Suppressor macrophage (primary cell): ENCODE data around the gene RACGAP1.

Source experiments
- DNase-seq, 4 experiments: peaks; one replicate each; pipeline ENCODE4 v3.0.0-alpha.2; 2020 to 2022

Gene RACGAP1

GRCh38 chr12:49968471-49968870 is 56.8 kb downstream of the RACGAP1 start:
- DNase-seq: no peak

DNA sequence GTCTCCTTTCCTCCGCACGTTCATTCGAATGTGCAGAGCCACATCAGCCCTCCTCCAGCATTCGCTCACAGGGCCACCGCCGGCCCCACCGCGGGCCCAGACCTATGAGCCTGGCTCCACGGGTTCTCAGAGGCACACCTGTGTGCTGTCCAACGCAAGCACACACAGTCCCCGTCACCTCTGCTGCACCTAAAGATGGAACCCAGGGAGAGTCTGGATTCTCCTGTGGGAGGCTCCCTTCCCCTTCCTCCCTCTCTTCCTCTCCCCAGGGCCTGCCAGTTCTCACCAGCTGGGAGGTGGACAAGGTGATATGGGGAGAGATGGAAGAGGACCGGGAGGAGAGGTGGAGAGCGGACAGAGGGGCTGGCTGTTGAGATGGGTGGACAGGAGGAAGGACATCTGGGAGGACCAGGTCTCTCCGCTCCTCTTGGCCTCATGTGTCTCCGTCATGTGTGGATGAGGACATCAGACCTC is 57.5 kb downstream of the RACGAP1 start:
- no peak for DNase-seq

GRCh38 chr12:49967042-49967776 is 58.1 kb downstream of the RACGAP1 start:
- DNase-seq: peak; percentile 88 to 95 (median 94)

- DNase-seq: no peak
Measured at GRCh38 chr12:49966511-49967041, 58.7 kb downstream of the RACGAP1 start.

- no peak for DNase-seq
Measured at GRCh38 chr12:49965836-49966235, 59.5 kb downstream of the RACGAP1 start.

DNA sequence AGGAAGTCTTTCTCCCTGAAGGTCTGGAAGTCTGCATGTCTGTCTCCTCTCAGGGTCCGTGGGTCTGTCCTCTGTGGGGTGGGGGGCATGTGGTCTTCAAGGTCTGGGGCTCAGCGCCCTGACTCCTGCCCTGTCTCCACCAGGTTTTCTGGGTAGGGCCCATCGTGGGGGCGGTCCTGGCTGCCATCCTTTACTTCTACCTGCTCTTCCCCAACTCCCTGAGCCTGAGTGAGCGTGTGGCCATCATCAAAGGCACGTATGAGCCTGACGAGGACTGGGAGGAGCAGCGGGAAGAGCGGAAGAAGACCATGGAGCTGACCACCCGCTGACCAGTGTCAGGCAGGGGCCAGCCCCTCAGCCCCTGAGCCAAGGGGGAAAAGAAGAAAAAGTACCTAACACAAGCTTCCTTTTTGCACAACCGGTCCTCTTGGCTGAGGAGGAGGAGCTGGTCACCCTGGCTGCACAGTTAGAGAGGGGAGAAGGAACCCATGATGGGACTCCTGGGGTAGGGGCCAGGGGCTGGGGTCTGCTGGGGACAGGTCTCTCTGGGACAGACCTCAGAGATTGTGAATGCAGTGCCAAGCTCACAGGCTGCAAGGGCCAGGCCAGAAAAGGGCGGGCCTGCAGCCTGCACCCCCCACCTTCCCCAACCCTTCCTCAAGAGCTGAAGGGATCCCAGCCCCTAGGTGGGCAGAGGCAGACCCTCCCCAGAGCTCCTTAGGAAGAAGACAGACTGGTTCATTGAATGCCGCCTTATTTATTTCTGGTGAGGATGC is 60.3 kb downstream of the RACGAP1 start:
- DNase-seq: no peak

DNA sequence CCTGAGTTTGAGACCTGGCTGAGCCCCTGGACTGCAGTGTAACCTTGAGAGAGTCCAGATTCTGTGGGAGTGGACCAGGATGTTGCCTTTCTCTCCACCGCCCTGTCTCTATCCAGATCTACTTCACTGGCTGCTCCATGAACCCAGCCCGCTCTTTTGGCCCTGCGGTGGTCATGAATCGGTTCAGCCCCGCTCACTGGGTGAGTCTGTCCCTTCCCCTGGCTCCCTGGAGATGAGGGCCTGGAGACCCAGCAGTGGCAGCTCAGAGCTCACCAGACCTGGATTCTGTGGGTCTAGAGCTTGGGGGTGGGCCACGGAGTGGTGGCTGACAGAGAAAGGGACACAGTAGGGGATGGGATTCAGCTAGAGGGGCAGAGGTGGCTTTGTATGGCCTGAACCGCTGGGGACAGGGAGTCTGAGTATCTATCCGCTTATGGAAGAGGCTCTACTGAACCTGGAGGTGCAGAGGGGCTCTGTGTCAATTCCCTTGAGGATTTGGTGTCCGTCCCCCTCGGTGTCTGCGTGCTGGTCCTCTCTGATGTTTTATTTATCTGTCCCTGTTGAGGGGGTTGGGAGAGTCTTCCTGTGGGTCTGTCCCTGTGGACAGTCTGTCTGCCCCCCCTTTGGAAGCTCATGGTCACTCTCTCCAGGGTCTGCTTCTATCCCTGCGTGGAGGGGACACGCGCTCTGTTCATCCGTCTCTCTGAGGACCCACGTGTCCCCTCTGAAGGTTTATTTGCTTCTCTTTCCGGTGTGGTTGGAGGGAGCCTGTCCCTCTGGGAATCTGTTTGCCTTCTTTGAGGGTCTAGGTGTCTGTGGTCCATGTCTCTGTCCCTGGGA is 61.1 kb downstream of the RACGAP1 start:
- no peak for DNase-seq

DNA sequence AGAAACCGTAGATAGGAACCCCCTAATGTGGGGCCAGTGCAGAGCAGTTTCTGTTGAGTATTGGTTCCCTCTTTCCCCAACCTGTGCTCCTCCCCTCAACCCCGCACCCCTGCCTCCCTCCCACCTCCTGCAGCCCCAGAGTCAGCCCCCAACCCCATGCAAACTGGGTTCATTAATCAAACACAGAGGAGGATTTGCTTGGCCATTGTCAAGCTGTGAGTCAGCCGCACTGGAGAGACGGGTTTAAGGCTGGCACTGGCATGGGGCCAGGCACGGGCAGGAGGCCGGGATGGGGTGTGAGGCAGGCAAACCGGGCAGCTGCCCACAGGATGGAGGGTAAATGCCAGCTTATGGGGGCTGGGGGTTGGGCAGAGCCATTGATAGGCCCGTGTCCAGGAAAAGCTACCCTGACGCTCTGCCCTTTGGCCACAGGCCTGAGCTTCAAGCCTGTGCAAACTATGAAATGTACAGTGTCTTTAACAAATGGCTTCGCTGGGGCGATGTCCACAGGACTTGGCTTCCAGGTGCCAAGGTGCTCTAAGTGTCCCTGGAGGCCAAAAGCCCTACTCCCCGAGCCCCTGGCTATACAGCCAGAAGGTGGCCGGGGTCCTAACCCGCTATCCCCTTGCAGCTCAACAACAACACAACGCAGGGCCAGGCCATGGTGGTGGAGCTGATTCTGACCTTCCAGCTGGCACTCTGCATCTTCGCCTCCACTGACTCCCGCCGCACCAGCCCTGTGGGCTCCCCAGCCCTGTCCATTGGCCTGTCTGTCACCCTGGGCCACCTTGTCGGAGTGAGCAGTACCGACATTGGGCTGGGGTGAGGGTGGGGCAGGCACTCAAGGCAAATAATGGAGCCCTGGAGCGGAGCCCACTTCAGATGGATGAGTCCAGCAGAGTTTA is 62.2 kb downstream of the RACGAP1 start:
- no peak for DNase-seq

- DNase-seq: no peak
Measured at GRCh38 chr12:49961993-49962764, 63.1 kb downstream of the RACGAP1 start.

DNA sequence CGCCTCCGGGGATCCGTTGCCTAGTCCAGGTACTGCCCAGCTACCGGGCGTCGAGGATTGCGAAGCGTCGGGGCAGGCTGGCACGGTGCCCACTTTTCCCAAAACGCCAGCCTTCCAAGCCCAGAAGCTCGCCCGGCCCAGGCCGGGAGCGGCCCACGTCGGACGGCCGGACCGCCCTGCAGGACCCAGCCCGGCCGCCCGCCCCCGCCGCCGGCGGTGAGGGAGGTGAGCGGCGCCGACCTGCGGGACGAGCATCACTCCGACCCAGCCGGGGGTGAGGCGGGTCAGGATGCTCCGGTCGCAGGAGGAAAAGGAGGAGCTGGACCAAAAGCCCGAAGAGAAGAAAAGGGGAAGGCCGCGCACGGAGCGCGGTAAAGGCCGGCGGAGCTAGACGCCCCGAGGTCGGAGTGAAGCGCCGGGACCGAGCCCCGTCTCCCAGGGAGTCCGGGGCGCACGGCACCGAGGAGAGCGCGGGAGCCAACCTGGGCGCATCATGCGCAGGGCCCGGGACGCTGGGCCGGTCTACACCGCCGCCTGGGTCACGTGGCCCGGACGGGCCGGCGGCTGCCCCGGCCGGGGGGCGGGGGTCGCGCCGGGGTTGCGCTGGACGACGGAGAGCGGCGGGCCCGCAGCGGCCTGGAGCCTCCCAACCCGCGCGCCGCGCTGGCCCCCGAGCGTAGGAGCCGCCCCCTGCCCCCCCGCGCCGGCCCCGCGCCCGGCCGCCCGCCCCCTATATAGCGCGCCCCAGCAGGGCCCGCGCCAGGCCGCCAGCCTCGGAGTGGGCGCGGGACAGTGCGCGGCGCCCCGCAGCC is 64.0 kb downstream of the RACGAP1 start, which contains the start of gene AQP5:
Gene AQP5 (plus strand): TSS at position 762 of the 812 bp plus-strand sequence. CDS start 146 bp downstream, outside the sequence.
- DNase-seq: peak; percentile 23 to 64 (median 36)

DNA sequence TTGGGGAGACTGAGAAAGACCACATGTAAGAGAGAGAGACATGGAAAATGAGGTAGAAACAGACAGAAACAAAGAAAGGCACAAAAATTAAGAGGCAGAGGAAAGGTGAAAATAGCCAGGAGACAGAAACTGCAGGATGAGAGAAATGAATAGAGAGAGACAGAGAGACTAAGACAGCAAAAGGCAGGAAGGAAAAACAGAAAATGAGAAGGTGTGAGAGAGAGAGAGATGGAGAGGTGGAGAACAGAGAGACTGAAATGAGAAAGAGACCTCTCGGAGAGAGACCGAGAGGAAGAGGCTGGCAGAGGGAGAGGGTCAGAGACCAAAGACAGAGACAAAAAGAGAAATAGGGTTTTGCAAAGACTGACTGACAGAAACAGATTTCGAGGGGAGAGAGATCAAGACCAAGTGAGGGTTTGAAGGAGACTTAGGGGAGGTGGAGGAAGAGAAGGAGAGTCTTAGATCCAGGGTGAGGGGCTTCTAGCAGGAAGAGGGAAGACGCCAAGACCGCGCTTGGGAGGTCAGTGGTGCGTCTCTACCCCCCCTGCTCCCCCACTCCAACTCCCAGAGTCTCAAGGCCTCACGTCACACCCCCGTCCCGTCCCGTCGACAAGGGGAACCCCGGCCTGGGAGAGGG is 64.7 kb downstream of the RACGAP1 start:
- no peak for DNase-seq

DNA sequence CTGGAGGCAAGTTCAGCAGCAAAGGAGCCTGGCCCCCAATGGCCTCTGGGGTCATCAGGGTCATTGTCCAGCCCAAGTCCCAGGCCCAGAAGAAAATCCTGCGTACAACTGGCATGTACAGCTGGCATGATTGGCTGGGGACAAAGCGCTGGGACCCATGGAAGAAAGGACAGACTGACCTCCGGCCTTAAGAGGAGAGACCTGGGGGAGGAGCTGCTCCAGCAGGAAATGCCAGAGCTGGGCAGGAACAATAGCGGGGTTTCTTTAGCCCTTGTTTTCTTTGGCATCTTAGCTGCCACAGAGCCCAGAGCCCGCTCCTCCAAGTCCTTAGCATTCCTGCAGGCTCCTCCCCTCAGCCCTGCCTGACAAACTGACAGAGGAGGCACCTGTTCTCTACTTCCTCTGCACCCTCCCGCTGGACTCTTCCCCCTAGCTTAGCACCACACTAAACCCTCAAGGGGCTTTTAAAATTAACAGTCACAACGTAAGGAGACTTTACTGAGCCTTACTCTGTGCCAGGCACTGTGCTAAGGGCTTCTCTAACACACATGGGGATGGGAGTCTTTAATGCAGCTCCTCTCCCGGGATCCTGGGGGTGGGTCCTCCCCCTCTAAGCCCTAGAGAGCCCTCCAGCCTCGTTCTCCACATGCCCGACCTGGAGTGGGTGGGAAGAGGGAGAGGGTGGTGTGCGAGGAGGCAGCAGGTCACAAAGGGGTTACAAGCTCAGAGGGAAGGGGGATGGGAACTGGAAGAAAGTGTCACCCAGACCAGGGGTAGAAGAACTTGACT is 65.4 kb downstream of the RACGAP1 start:
- no peak for DNase-seq

GRCh38 chr12:49957570-49957967 is 67.7 kb downstream of the RACGAP1 start:
- no peak for DNase-seq

DNA sequence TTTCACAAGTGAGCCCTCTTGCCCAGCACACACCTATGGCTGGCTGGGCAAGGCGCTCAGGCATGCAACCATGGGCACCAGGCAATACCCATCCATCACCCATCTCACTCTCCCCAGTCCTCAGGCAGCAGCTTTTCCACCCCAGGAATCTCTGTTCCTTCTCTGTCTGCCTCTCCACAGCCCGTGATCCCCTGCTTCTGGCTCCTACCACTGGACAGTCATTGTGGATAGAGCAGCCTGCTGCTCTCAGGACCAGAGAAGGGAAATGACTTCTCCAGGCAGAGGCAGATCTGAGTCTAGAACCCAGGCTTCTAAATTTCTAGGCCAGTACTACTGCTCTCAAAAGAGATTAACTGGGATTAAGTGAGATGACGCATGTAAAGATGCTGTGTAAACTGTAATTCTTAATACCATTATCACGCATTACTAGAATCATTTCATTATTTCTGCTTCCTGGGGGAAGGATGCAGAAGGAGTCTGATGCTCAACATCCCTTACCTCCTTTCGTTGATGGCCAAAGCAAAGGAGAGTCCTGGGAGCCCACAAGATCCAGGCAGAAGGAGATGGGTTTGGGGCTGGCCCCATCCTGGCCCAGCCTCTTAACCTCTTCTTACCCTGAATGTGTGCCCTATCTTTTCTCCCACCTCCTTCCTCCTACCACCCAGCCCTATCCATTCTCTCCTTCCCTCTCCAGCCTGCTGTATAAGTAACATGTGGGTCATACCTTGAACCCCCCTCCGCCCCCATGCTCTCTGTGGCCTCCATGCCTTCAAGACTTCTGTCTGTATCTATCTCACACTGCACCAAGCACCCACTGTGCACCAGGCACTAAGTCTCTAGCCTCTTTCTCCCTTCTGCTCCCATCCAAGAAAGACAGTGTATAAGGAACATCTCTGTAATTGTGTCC is 68.4 kb downstream of the RACGAP1 start:
- DNase-seq: no peak

- DNase-seq: peak; percentile 28 to 51 (median 48)
Measured at GRCh38 chr12:49955899-49956662, 69.2 kb downstream of the RACGAP1 start.
